HepG2 (cell line): ENCODE data around the gene CNTNAP1. TPM values are rescaled to one million over a fixed set of nuclear protein-coding genes. Genes with fewer than 3 reads are reported as not detected.
A peak's percentile ranks its signal among the peaks of the same experiment; 100 is the strongest.

Experiments used
- AGO1 ChIP-seq: fragments of 200-400 bp; formaldehyde crosslinking; IDR thresholded peaks from 2 replicates; pipeline ENCODE4 v1.6.1; 2017; ENCODE audit warnings: mild to moderate bottlenecking, low read depth, low read length, moderate library complexity; ENCODE audit not compliant: poor library complexity, severe bottlenecking
- CSRNP1 ChIP-seq: sonication (generic); formaldehyde crosslinking; IDR thresholded peaks from 2 replicates; pipeline ENCODE4 v1.8.1; 2023; ENCODE audit warnings: mild to moderate bottlenecking, missing genetic modification reagents
- GABPA ChIP-seq, 2 experiments: IDR thresholded peaks; 2 replicates each; pipeline ENCODE4 v1.6.1; 2011 to 2016; ENCODE audit warnings: low read depth in 2 of 2, low read length in 1 of 2, missing biosample characterization in 1 of 2, missing genetic modification characterization in 1 of 2
- GPN1 ChIP-seq: sonication (generic); formaldehyde crosslinking; IDR thresholded peaks from 2 replicates; pipeline ENCODE4 v1.5.1; 2020; ENCODE audit warnings: missing genetic modification reagents, borderline replicate concordance
- NCOA5 ChIP-seq: sonication (generic); formaldehyde crosslinking; IDR thresholded peaks from 2 replicates; pipeline ENCODE4 v1.4.0; 2020; ENCODE audit warnings: missing genetic modification reagents
- PATZ1 ChIP-seq: sonication (generic); formaldehyde crosslinking; IDR thresholded peaks from 2 replicates; pipeline ENCODE4 v1.4.0; 2020; ENCODE audit warnings: missing genetic modification reagents
- POGZ ChIP-seq: sonication (generic); formaldehyde crosslinking; IDR thresholded peaks from 2 replicates; pipeline ENCODE4 v1.4.0; 2020; ENCODE audit warnings: mild to moderate bottlenecking, missing genetic modification reagents
- RAD21 ChIP-seq: fragments of 450-650 bp; formaldehyde crosslinking; IDR thresholded peaks from 2 replicates; pipeline ENCODE4 v1.5.0; 2020; ENCODE audit warnings: mild to moderate bottlenecking
- ZNF337 ChIP-seq: sonication (generic); formaldehyde crosslinking; IDR thresholded peaks from 2 replicates; pipeline ENCODE4 v1.5.1; 2020; ENCODE audit warnings: missing genetic modification reagents, low read depth, mild to moderate bottlenecking, borderline replicate concordance
- ZNF354B ChIP-seq: sonication (generic); formaldehyde crosslinking; IDR thresholded peaks from 2 replicates; pipeline ENCODE4 v1.8.0; 2022; ENCODE audit warnings: mild to moderate bottlenecking, missing genetic modification reagents
- ZNF441 ChIP-seq: sonication (generic); formaldehyde crosslinking; IDR thresholded peaks from 2 replicates; pipeline ENCODE4 v1.7.0; 2021; ENCODE audit warnings: missing genetic modification reagents, borderline replicate concordance
- ZNF513 ChIP-seq: sonication (generic); formaldehyde crosslinking; conservative IDR thresholded peaks from 2 replicates; pipeline ENCODE4 v1.5.0; 2020; ENCODE audit warnings: missing genetic modification reagents
- ZNF652 ChIP-seq: IDR thresholded peaks from 2 replicates; pipeline ENCODE4 v1.6.1; 2016; ENCODE audit warnings: low read depth, borderline replicate concordance
- ZNF670 ChIP-seq: sonication (generic); formaldehyde crosslinking; IDR thresholded peaks from 2 replicates; pipeline ENCODE4 v1.8.0; 2022; ENCODE audit warnings: mild to moderate bottlenecking, missing genetic modification reagents, borderline replicate concordance
- ZNF841 ChIP-seq: sonication (generic); formaldehyde crosslinking; IDR thresholded peaks from 2 replicates; pipeline ENCODE4 v1.8.1; 2023; ENCODE audit warnings: missing genetic modification reagents, borderline replicate concordance
- polyA plus RNA-seq, 8 experiments: library from polyadenylated mRNA; depleted of rRNA in 3 of 8; stranded (reverse) in 7 of 8; unstranded in 1 of 8; fragments of >200 nt; fragmentation: Illumina TruSeq in 4 of 8; extraction: Trizol in 4 of 8; gene quantifications; 2 replicates each; pipeline versions ENCODE4 v1.2.1 to v1.2.3, GENCODE V29; 2011 to 2016; ENCODE audit warnings: low read depth in 4 of 8, missing spikeins in 1 of 8, mixed read lengths in 1 of 8; ENCODE audit not compliant: insufficient read depth in 1 of 8
- total RNA-seq, 5 experiments: library from RNA; depleted of rRNA; stranded (reverse); fragments of >200 nt; fragmentation: Illumina TruSeq; extraction: Trizol; gene quantifications; 2 replicates each; pipeline ENCODE4 v1.2.3, GENCODE V29; 2016; ENCODE audit warnings: low read depth in 1 of 5
- TF ChIP-seq, protein P1 (sequence below): sonication (generic); formaldehyde crosslinking; IDR thresholded peaks from 2 replicates; pipeline ENCODE4 v1.5.0; 2020; ENCODE audit warnings: missing genetic modification reagents

CNTNAP1 gene
- total and polyA plus RNA-seq, 2 of the 13 experiments (the other 11 are each of a cell fraction or from before 2014, with no cell fraction given), result 4.5 to 7.7 TPM

GRCh38 chr17:42677921-42678781 lies 4.2 kb upstream of the CNTNAP1 start (continued):
- TF ChIP-seq ZNF513 (CRISPR knock-in tag), result no peak
- TF ChIP-seq NCOA5, result peak; percentile 20; the same call in 1 of the 2 replicates
- TF ChIP-seq ZNF841 (CRISPR knock-in tag), result no peak
- peak; percentile 73 for TF ChIP-seq PATZ1
- TF ChIP-seq POGZ (CRISPR knock-in tag), result no peak
- TF ChIP-seq AGO1, result no peak
- TF ChIP-seq ZNF337 (CRISPR knock-in tag), result no peak
- TF ChIP-seq GPN1 (CRISPR knock-in tag), result no peak; the same call in 1 of the 2 replicates
- TF ChIP-seq, protein P1, sequence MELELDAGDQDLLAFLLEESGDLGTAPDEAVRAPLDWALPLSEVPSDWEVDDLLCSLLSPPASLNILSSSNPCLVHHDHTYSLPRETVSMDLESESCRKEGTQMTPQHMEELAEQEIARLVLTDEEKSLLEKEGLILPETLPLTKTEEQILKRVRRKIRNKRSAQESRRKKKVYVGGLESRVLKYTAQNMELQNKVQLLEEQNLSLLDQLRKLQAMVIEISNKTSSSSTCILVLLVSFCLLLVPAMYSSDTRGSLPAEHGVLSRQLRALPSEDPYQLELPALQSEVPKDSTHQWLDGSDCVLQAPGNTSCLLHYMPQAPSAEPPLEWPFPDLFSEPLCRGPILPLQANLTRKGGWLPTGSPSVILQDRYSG (CRISPR knock-in tag), result 0 out of 2 replicates have a peak, but pooled peaks have one; percentile 20
- TF ChIP-seq ZNF652 (CRISPR knock-in tag), result peak; percentile 95
- no peak for TF ChIP-seq GABPA (IDR thresholded peaks at IDR 0.05; ENCODE audit: low read depth, low read length)
- peak; percentile 45; the same call in 1 of the 2 replicates for TF ChIP-seq GABPA (CRISPR knock-in tag; IDR thresholded peaks at IDR 0.05; ENCODE audit: low read depth)
- TF ChIP-seq ZNF670, result no peak
- TF ChIP-seq ZNF354B (CRISPR knock-in tag), result no peak
- peak; percentile 8; the same call in 1 of the 2 replicates for TF ChIP-seq ZNF441 (CRISPR knock-in tag)
- TF ChIP-seq CSRNP1 (CRISPR knock-in tag), result peak; percentile 60; the same call in 1 of the 2 replicates
- TF ChIP-seq RAD21 (CRISPR knock-in tag), result peak; percentile 23; the same call in 1 of the 2 replicates
